Natural killer cell (primary cell): ENCODE data around the gene GPR146. TPM values are rescaled to one million over a fixed set of nuclear protein-coding genes. Genes with fewer than 3 reads are reported as not detected.
A peak's percentile ranks its signal among the peaks of the same experiment; 100 is the strongest.

ENCODE experiments used
- ATAC-seq, 3 donors: fragments of 150-1000 bp in 2 of 3; fragments of 200-7000 bp in 1 of 3; cut with Tn5 transposase; 1 replicate in 1 of 3; 2 replicates in 2 of 3; pipeline ENCODE4 v1.10.0; 2021; ENCODE audit warnings: mild to moderate bottlenecking in 2 of 3, moderate library complexity in 2 of 3
- DNase-seq, 2 donors: peaks; one replicate each; pipeline versions ENCODE4 v3.0.0 to v3.0.0-alpha.2; 2013 to 2021; ENCODE audit warnings: mixed read lengths in 1 of 2
- H3K27ac ChIP-seq: one replicate; pipeline ENCODE4 v1.5.1; 2013; ENCODE audit warnings: mild to moderate bottlenecking, low read length
- H3K27me3 ChIP-seq: one replicate; pipeline ENCODE4 v1.6.1; 2013; ENCODE audit warnings: low read length; ENCODE audit not compliant: control insufficient read depth, insufficient read depth
- H3K36me3 ChIP-seq: one replicate; pipeline ENCODE4 v1.6.1; 2013; ENCODE audit warnings: low read length; ENCODE audit not compliant: control insufficient read depth, insufficient read depth
- H3K4me1 ChIP-seq: one replicate; pipeline ENCODE4 v1.6.1; 2013; ENCODE audit warnings: low read length; ENCODE audit not compliant: control insufficient read depth, insufficient read depth
- H3K4me3 ChIP-seq: one replicate; pipeline ENCODE4 v1.5.1; 2013; ENCODE audit warnings: low read length
- H3K9me3 ChIP-seq: one replicate; pipeline ENCODE4 v1.6.1; 2013; ENCODE audit warnings: low read length; ENCODE audit not compliant: control insufficient read depth, insufficient read depth
- H3K27ac Mint-ChIP-seq, 2 donors: one replicate each; pipeline ENCODE4 v1.8.0; 2022; ENCODE audit warnings: mild to moderate bottlenecking in 2 of 2, mixed read lengths in 2 of 2, moderate library complexity in 1 of 2
- H3K27me3 Mint-ChIP-seq, 2 donors: one replicate each; pipeline ENCODE4 v1.8.0; 2022; ENCODE audit warnings: low read depth in 2 of 2, mixed read lengths in 2 of 2
- H3K36me3 Mint-ChIP-seq: one replicate; pipeline ENCODE4 v1.8.0; 2022; ENCODE audit warnings: mixed read lengths
- H3K4me1 Mint-ChIP-seq, 2 donors: one replicate each; pipeline ENCODE4 v1.8.0; 2022; ENCODE audit warnings: mixed read lengths in 2 of 2
- H3K4me3 Mint-ChIP-seq: one replicate; pipeline ENCODE4 v1.8.0; 2022; ENCODE audit warnings: mild to moderate bottlenecking, moderate library complexity, mixed read lengths
- H3K9me3 Mint-ChIP-seq, 2 donors: one replicate each; pipeline ENCODE4 v1.8.0; 2022; ENCODE audit warnings: mixed read lengths in 2 of 2
- WGBS: methylation state at CpG from one replicate; pipeline ENCODE4 v1.1.7; 2013; ENCODE audit warnings: missing lambda C conversion rate; ENCODE audit not compliant: insufficient coverage; 5-methylcytosine and 5-hydroxymethylcytosine counted together
- intact Hi-C: fragments of 100-400 bp; cut with micrococcal nuclease; formaldehyde crosslinking; loops from one replicate; pipeline ENCODE4 v1.14.2; 2022
- total RNA-seq, 4 donors: library from RNA; stranded (reverse); fragments of 120-200 nt in 1 of 4; gene quantifications; one replicate each; pipeline versions ENCODE4 v1.2.3 to v1.2.4, GENCODE V29; 2013 to 2022
- TF ChIP-seq, protein P1 (sequence below): fragments of 200-600 bp; IDR thresholded peaks from one replicate; pipeline ENCODE4 v1.8.0; 2022; ENCODE audit warnings: antibody characterized with exemption

GPR146 gene
- total RNA-seq, 3 donors from 2014 or later (not counting 1 experiment from before 2014, with no cell fraction given) = 2.3 to 4.5 (median 2.5) TPM

DNA sequence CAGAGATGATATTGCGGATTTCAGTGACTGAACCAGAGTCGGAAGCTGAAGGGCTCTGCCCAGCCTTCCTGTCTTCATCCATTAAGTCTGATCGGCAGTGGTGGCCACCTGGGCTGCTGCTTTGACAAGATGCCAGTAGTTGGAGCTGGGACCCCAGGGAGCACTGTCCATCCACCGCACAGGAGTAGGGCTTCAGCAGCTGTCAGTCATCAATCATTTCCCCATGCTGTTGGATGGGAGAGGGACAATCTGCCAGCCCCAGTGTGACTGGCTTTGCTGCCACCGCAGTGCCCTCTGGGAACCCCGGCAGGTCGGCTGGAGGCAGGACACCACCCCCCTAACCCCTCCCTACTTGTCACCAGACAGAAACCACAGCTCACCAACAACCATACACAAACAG is 23.0 kb upstream of the GPR146 start:
- Histone ChIP-seq H3K9me3 (peaks cover 15% of the 10 kb centered on the region), H3K4me3 (no peak overlapping the region), H3K27ac (no peak overlapping the region), H3K4me1 (peaks cover 30% of the 10 kb centered on the region), H3K27me3 (no peaks in the 10 kb centered on the region), H3K36me3 (peaks cover 3% of the 10 kb centered on the region)
- TF ChIP-seq, protein P1, sequence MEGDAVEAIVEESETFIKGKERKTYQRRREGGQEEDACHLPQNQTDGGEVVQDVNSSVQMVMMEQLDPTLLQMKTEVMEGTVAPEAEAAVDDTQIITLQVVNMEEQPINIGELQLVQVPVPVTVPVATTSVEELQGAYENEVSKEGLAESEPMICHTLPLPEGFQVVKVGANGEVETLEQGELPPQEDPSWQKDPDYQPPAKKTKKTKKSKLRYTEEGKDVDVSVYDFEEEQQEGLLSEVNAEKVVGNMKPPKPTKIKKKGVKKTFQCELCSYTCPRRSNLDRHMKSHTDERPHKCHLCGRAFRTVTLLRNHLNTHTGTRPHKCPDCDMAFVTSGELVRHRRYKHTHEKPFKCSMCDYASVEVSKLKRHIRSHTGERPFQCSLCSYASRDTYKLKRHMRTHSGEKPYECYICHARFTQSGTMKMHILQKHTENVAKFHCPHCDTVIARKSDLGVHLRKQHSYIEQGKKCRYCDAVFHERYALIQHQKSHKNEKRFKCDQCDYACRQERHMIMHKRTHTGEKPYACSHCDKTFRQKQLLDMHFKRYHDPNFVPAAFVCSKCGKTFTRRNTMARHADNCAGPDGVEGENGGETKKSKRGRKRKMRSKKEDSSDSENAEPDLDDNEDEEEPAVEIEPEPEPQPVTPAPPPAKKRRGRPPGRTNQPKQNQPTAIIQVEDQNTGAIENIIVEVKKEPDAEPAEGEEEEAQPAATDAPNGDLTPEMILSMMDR = no peak
- intact Hi-C loops = no loop called here
- Mint-ChIP-seq H3K27me3 (no peaks in the 10 kb centered on the region), H3K36me3 (no peaks in the 10 kb centered on the region), H3K9me3 (no peaks in the 10 kb centered on the region), H3K4me3 (no peak overlapping the region), H3K4me1 (peaks cover 10 to 19% of the 10 kb centered on the region in 2 donors), H3K27ac (no peak overlapping the region)
- WGBS = 98% methylated on average over 7 of the region's 7 CpGs
- no peak for ATAC-seq
- no peak for DNase-seq

- Mint-ChIP-seq H3K4me1 (peaks cover 15 to 22% of the 10 kb centered on the region in 2 donors), H3K27ac (no peak overlapping the region), H3K4me3 (no peak overlapping the region), H3K9me3 (no peaks in the 10 kb centered on the region), H3K36me3 (no peaks in the 10 kb centered on the region), H3K27me3 (no peaks in the 10 kb centered on the region)
- DNase-seq = no peak
- Histone ChIP-seq H3K9me3 (peaks cover 15% of the 10 kb centered on the region), H3K36me3 (peaks cover 3% of the 10 kb centered on the region), H3K4me1 (peaks cover 35% of the 10 kb centered on the region), H3K27me3 (no peaks in the 10 kb centered on the region), H3K27ac (no peak overlapping the region), H3K4me3 (no peak overlapping the region)
- TF ChIP-seq, protein P1 = no peak
- intact Hi-C loops = no loop called here
- ATAC-seq = no peak
- WGBS = 93% methylated on average over 25 of the region's 25 CpGs
Observed at GRCh38 chr7:1021931-1022330, 22.4 kb upstream of the GPR146 start.

GRCh38 chr7:1022356-1022755 is 22.0 kb upstream of the GPR146 start:
- TF ChIP-seq, protein P1 = no peak
- H3K36me3 ChIP-seq = peaks cover 3% of the 10 kb centered on the region
- ATAC-seq (no peak), DNase-seq (no peak)
- no peak overlapping the region for H3K4me3 ChIP-seq
- H3K27me3 ChIP-seq = no peaks in the 10 kb centered on the region
- WGBS = 98% methylated on average over 17 of the region's 17 CpGs
- no peaks in the 10 kb centered on the region for H3K36me3 Mint-ChIP-seq
- H3K4me1 Mint-ChIP-seq = peaks cover 19 to 26% of the 10 kb centered on the region in 2 donors
- H3K4me3 Mint-ChIP-seq = no peak overlapping the region
- no peaks in the 10 kb centered on the region for H3K9me3 Mint-ChIP-seq
- no peaks in the 10 kb centered on the region for H3K27me3 Mint-ChIP-seq
- peaks cover 15% of the 10 kb centered on the region for H3K9me3 ChIP-seq
- no peak overlapping the region for H3K27ac Mint-ChIP-seq
- intact Hi-C loops = no loop called here
- no peak overlapping the region for H3K27ac ChIP-seq
- H3K4me1 ChIP-seq = peaks cover 37% of the 10 kb centered on the region

DNA sequence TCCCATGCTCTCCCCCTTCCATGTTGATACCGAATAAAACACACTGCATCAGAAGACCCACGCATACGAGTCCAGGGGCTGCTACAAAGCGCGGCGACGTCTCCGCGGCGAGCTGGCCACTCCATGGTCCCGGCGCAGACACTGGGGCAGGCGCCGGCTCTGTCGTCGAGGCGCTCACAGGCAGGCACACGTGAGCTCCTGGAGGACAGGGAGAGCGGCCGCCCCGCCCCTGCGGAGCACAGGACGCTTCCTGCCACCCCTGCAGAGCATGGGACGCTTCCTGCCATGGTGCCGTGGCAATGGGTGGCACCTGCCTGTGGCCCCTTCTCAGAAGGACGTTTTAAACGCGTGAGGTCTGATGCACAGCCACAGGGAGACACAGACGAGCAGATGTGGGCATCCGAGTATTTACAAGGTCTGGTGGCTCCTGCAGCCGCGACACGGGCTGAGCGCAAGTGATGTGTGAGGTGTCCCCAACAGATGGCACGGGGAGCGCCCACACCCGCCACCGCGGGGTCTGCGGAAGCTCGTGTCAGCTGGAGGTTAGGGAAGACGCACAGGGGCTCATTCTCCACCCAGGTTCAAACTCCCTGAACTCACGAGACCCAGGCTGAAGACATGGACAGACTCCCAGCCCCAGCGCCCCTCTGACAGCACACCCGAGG is 21.4 kb upstream of the GPR146 start:
- intact Hi-C loops = no loop called here
- Histone ChIP-seq H3K4me1 (peaks cover 40% of the 10 kb centered on the region), H3K9me3 (peaks cover 15% of the 10 kb centered on the region), H3K27ac (peak overlapping the region; percentile 61), H3K27me3 (no peaks in the 10 kb centered on the region), H3K4me3 (no peak overlapping the region), H3K36me3 (peaks cover 3% of the 10 kb centered on the region)
- WGBS = 86% methylated on average over 45 of the region's 45 CpGs
- DNase-seq = no peak
- Mint-ChIP-seq H3K27me3 (no peaks in the 10 kb centered on the region), H3K36me3 (no peaks in the 10 kb centered on the region), H3K27ac (peak overlapping the region in 1 of 2 donors; percentile 54), H3K4me1 (peaks cover 20 to 28% of the 10 kb centered on the region in 2 donors), H3K4me3 (no peak overlapping the region), H3K9me3 (no peaks in the 10 kb centered on the region)
- TF ChIP-seq, protein P1 = no peak
- no peak for ATAC-seq
